Body of pancreas (tissue), 4 donors: ENCODE data around the gene GBP7. TPM values are rescaled to one million over a fixed set of nuclear protein-coding genes. Genes with fewer than 3 reads are reported as not detected.
"Not testable (repeated sequence)": the region's sequence is repeated elsewhere in the genome, so short reads cannot be mapped to it uniquely, and the experiment has no call there.

ENCODE experiments used
- ATAC-seq: fragments of 150-250 bp; one replicate; pipeline ENCODE4 v1.9.1; 2016
- DNase-seq, 4 donors: peaks; one replicate each; pipeline ENCODE4 v3.0.0-alpha.2; 2019
- H3K27ac ChIP-seq, 4 donors: fragments of 200-600 bp; sonication (generic); 1 replicate in 3 of 4; 2 replicates in 1 of 4; pipeline versions ENCODE4 v1.5.1 to v1.6.1; 2016 to 2019; ENCODE audit warnings: mild to moderate bottlenecking in 1 of 4, mixed read lengths in 1 of 4, moderate library complexity in 1 of 4
- H3K27me3 ChIP-seq, 2 donors: fragments of 200-600 bp; sonication (generic); one replicate each; pipeline ENCODE4 v1.6.0; 2016; ENCODE audit warnings: mild to moderate bottlenecking in 1 of 2
- H3K36me3 ChIP-seq, 2 donors: fragments of 200-600 bp; sonication (generic); replicated peaks in 1 of 2; 2 replicates each; pipeline ENCODE4 v1.5.1; 2016; ENCODE audit warnings: low read depth in 2 of 2; ENCODE audit not compliant: insufficient read depth in 1 of 2
- H3K4me1 ChIP-seq: fragments of 200-600 bp; sonication (generic); one replicate; pipeline ENCODE4 v1.6.0; 2016
- H3K4me3 ChIP-seq, 2 donors: fragments of 200-600 bp; sonication (generic); 1 replicate in 1 of 2; 2 replicates in 1 of 2; pipeline ENCODE4 v1.5.1; 2016 to 2019
- H3K9me3 ChIP-seq, 3 donors: fragments of 200-600 bp; sonication (generic); 1 replicate in 2 of 3; 2 replicates in 1 of 3; pipeline ENCODE4 v1.5.1; 2016
- POLR2A ChIP-seq, 3 donors: fragments of 450-650 bp; IDR thresholded peaks; one replicate each; pipeline ENCODE4 v1.6.1; 2016; ENCODE audit warnings: antibody characterized with exemption in 3 of 3, mild to moderate bottlenecking in 2 of 3
- WGBS, 2 donors: methylation state at CpG; one replicate each; pipeline ENCODE4 v1.1.5; 2017; 5-methylcytosine and 5-hydroxymethylcytosine counted together
- intact Hi-C: fragments of 100-400 bp; cut with DNase I; formaldehyde crosslinking; loops from one replicate; pipeline ENCODE4 v1.15.1; 2023
- total RNA-seq, 2 donors: library from RNA; depleted of rRNA; stranded (reverse); fragments of >200 nt; gene quantifications; one replicate each; pipeline ENCODE4 v1.1.0, GENCODE V29; 2016
- TF ChIP-seq, protein P1 (sequence below), 7 experiments: fragments of 450-650 bp in 4 of 7; fragments of 200-600 bp in 3 of 7; sonication (generic) in 3 of 7; IDR thresholded peaks; one replicate each; pipeline ENCODE4 v1.5.1; 2016 to 2019; ENCODE audit warnings: antibody characterized with exemption in 7 of 7

The GBP7 gene
- total RNA-seq, 2 donors from 2014 or later: not detected

DNA sequence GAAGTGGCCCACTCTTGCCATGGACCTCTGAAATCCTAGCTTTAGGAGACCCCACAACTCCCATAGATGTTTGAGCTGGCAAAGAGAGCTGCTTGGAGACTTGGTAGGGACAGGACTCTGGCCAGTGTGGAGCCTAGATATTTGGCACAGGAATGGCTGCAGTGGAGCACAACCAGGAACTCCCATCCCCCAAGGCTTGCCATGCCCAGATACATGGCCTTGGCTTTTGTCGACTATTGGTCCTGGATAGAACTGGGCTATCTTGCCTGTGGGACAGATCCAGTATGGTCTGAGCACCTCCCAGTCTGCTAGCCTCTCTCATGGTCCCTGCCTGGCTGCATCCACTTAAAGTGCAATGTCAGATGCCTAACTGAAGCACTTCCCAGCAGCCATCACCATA lies 42.1 kb downstream of the GBP7 start:
- H3K27me3 ChIP-seq: peaks cover 0 to 5% of the 10 kb centered on the region in 2 donors
- ATAC-seq (no peak), DNase-seq (no peak)
- H3K4me3 ChIP-seq: no peak overlapping the region
- 43 to 50% methylated on average over 1 of the region's 1 CpG for WGBS, 2 donors
- TF ChIP-seq, protein P1, sequence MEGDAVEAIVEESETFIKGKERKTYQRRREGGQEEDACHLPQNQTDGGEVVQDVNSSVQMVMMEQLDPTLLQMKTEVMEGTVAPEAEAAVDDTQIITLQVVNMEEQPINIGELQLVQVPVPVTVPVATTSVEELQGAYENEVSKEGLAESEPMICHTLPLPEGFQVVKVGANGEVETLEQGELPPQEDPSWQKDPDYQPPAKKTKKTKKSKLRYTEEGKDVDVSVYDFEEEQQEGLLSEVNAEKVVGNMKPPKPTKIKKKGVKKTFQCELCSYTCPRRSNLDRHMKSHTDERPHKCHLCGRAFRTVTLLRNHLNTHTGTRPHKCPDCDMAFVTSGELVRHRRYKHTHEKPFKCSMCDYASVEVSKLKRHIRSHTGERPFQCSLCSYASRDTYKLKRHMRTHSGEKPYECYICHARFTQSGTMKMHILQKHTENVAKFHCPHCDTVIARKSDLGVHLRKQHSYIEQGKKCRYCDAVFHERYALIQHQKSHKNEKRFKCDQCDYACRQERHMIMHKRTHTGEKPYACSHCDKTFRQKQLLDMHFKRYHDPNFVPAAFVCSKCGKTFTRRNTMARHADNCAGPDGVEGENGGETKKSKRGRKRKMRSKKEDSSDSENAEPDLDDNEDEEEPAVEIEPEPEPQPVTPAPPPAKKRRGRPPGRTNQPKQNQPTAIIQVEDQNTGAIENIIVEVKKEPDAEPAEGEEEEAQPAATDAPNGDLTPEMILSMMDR (IDR thresholded peaks at IDR 0.05): no peak
- no peak for TF ChIP-seq POLR2A (IDR thresholded peaks at IDR 0.05)
- no peaks in the 10 kb centered on the region for H3K9me3 ChIP-seq
- H3K4me1 ChIP-seq: peaks cover 9% of the 10 kb centered on the region
- H3K27ac ChIP-seq: no peak overlapping the region
- intact Hi-C loops: no loop called here
- H3K36me3 ChIP-seq: no peaks in the 10 kb centered on the region

DNA sequence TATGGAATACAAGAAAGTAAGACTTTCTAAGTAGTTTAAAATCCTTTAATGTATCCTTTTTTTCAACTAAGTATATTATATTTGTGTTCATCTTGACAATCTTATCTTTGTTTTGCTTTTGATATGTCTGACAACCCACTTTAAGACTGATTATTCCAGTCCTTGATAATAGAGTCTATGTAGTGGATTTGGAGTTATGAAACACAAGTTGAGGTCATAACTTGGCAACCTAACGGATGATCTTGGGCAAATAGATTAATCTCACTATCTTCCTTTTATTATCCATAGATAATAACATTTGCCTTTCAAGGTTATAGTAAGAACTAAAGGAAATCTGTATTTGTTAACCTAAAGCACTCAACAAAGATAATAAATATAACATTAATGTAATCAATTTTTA lies 45.1 kb downstream of the GBP7 start:
- ATAC-seq (no peak), DNase-seq (no peak)
- Histone ChIP-seq H3K27ac (no peak overlapping the region), H3K4me1 (peaks cover 19% of the 10 kb centered on the region), H3K9me3 (no peaks in the 10 kb centered on the region), H3K4me3 (no peak overlapping the region), H3K36me3 (no peaks in the 10 kb centered on the region), H3K27me3 (peaks cover 0 to 5% of the 10 kb centered on the region in 2 donors)
- intact Hi-C loops: no loop called here
- WGBS, 2 donors: 15 to 18% methylated on average over 1 of the region's 1 CpG
- TF ChIP-seq, protein P1 (IDR thresholded peaks at IDR 0.05): no peak
- no peak for TF ChIP-seq POLR2A (IDR thresholded peaks at IDR 0.05)

DNA sequence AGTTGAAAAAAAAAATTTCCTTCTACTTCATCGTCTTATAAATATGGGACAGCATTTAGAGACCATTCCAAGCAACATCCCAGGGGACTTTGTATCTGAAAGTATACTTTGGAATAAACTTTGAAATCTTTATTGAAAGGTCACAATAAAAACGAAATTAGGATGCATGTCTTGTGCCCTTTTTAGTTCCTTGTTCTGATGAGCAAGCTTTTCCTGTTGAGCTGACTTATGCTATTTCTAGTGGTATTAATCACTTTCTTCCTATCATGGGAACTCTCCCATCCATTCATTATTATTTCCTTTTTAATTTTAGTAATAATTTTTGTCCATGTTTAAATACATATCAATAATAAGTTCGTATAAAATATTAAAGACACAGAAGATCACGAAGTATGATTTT lies 45.9 kb downstream of the GBP7 start:
- Histone ChIP-seq H3K4me3 (no peak overlapping the region), H3K27ac (peak overlapping the region in 2 of 4 donors; percentile 59 to 65), H3K4me1 (peaks cover 26% of the 10 kb centered on the region), H3K9me3 (no peaks in the 10 kb centered on the region), H3K36me3 (no peaks in the 10 kb centered on the region), H3K27me3 (peaks cover 0 to 5% of the 10 kb centered on the region in 2 donors)
- intact Hi-C loops: no loop called here
- 71 to 77% methylated on average over 4 of the region's 4 CpGs for WGBS, 2 donors
- DNase-seq (no peak), ATAC-seq (no peak)
- TF ChIP-seq, protein P1 (IDR thresholded peaks at IDR 0.05): no peak
- no peak for TF ChIP-seq POLR2A (IDR thresholded peaks at IDR 0.05)

DNA sequence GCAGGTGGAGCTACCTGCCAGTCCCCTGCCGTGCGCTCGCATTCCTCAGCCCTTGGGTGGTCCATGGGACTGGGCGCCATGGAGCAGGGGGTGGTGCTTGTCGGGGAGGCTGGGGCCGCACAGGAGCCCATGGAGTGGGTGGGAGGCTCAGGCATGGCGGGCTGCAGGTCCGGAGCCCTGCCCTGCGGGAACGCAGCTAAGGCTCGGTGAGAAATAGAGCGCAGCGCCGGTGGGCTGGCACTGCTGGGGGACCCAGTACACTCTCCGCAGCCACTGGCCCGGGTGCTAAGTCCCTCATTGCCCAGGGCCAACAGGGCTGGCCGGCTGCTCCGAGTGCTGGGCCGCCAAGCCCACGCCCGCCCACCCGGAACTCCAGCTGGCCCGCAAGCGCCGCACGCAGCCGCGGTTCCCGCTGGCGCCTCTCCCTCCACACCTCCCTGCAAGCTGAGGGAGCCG lies 47.8 kb downstream of the GBP7 start:
- H3K4me3 ChIP-seq, H3K9me3 ChIP-seq, H3K36me3 ChIP-seq, ATAC-seq, H3K27me3 ChIP-seq, intact Hi-C loops: not testable (repeated sequence)
- Histone ChIP-seq H3K4me1 (peaks cover 26% of the 10 kb centered on the region), H3K27ac (peak overlapping the region in 3 of 4 donors; percentile 59 to 72 (median 65))
- 93 to 96% methylated on average over 16 to 26 of the region's 31 CpGs for WGBS, 2 donors
- DNase-seq: peak in 1 of 4 donors; percentile 21

DNA sequence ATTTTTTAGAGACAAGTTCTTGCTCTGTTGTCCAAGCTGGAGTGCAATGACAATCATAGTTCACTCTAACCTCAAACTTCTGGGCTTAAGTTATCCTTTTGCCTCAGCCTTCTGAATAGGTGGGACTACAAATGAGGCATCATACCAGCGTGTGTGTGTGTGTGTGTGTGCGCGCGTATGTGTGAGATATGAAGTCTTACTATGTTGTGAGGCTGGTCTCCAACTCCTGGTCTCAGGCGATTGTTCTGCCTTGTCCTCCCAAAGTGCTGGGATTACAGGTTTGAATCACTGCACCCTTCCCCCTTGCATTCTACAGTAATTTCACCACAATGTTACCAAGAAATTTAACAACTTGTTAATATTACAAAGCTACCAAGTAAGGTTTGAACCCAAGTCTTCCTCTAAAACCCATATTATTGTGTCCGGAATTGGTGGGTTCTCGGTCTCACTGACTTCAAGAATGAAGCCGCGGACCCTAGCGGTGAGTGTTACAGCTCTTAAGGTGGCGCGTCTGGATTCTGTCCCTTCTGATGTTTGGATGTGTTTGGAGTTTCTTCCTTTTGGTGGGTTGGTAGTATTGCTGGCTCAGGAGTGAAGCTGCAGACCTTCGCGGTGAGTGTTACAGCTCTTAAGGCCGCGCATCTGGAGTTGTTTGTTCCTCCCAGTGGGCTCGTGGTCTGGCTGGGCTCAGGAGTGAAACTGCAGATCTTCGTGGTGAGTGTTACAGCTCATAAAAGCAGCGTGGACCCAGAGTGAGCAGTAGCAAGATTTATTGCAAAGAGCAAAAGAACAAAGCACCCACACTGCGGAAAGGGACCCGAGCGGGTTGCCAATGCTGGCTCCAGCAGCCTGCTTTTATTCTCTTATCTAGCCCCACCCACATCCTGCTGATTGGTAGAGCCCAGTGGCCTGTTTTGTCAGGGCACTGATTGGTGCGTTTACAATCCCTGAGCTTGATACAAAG lies 48.9 kb downstream of the GBP7 start:
- TF ChIP-seq POLR2A (IDR thresholded peaks at IDR 0.05): peak in 2 of 3 donors; percentile 12 to 22
- H3K9me3 ChIP-seq, H3K27me3 ChIP-seq, H3K36me3 ChIP-seq, ATAC-seq, intact Hi-C loops, H3K4me3 ChIP-seq: not testable (repeated sequence)
- 73 to 83% methylated on average over 23 of the region's 23 CpGs for WGBS, 2 donors
- DNase-seq: peak in 1 of 4 donors; percentile 12
- H3K27ac ChIP-seq: peak overlapping the region; percentile 42 to 85 (median 64)
- H3K4me1 ChIP-seq: peaks cover 26% of the 10 kb centered on the region
